Osteoblast (primary cell): ENCODE measurements around the gene SFI1. TPM values are rescaled to one million over a fixed set of nuclear protein-coding genes. Genes with fewer than 3 reads are reported as not detected.
"Not testable (repeated sequence)": the region's sequence is repeated elsewhere in the genome, so short reads cannot be mapped to it uniquely, and the experiment has no call there.

Experiments used
- DNase-seq: peaks from one replicate; pipeline ENCODE4 v3.0.0; 2011; ENCODE audit warnings: low spot score, mixed read lengths; ENCODE audit not compliant: insufficient read length; ENCODE audit errors: missing footprints
- H2AFZ ChIP-seq: 2 replicates; pipeline ENCODE4 v1.6.0; 2011; ENCODE audit warnings: mild to moderate bottlenecking, low read length
- H3K27ac ChIP-seq: 2 replicates; pipeline ENCODE4 v1.5.1; 2011; ENCODE audit warnings: mild to moderate bottlenecking, low read depth, low read length, moderate library complexity
- H3K27me3 ChIP-seq: 2 replicates; pipeline ENCODE4 v1.6.0; 2012; ENCODE audit warnings: mild to moderate bottlenecking, control low read depth, inconsistent platforms, low read length, moderate library complexity; ENCODE audit not compliant: insufficient read depth
- H3K36me3 ChIP-seq: 2 replicates; pipeline ENCODE4 v1.5.1; 2011; ENCODE audit warnings: mild to moderate bottlenecking, low read length, control low read depth, moderate library complexity; ENCODE audit not compliant: insufficient read depth
- H3K4me1 ChIP-seq: 2 replicates; pipeline ENCODE4 v1.5.1; 2011; ENCODE audit warnings: mild to moderate bottlenecking, low read length, control low read depth, moderate library complexity; ENCODE audit not compliant: insufficient read depth
- H3K4me2 ChIP-seq: 2 replicates; pipeline ENCODE4 v1.6.0; 2011; ENCODE audit warnings: mild to moderate bottlenecking, low read length; ENCODE audit not compliant: insufficient read depth
- H3K4me3 ChIP-seq: fragments of 200-600 bp; sonication (generic); 3 replicates; pipeline ENCODE4 v1.5.1; 2012; ENCODE audit warnings: mild to moderate bottlenecking, low read length, inconsistent platforms; ENCODE audit not compliant: insufficient read depth
- H3K79me2 ChIP-seq: 2 replicates; pipeline ENCODE4 v1.6.0; 2012; ENCODE audit warnings: mild to moderate bottlenecking, low read length, control low read depth, inconsistent platforms; ENCODE audit not compliant: insufficient read depth
- H3K9me3 ChIP-seq: 2 replicates; pipeline ENCODE4 v1.5.1; 2011; ENCODE audit warnings: low read depth, low read length, control low read depth
- H4K20me1 ChIP-seq: 2 replicates; pipeline ENCODE4 v1.6.0; 2012; ENCODE audit warnings: mild to moderate bottlenecking, low read length, control low read depth; ENCODE audit not compliant: insufficient read depth
- small RNA-seq: library from RNA; depleted of rRNA; stranded (forward); fragments of <200 nt; gene quantifications from one replicate; pipeline ENCODE3, GENCODE V24; 2012
- total RNA-seq: library from RNA; depleted of rRNA; stranded (reverse); fragments of >200 nt; gene quantifications from 2 replicates; pipeline ENCODE4 v1.2.3, GENCODE V29; 2012
- TF ChIP-seq, protein P1 (sequence below): IDR thresholded peaks from 2 replicates; pipeline ENCODE4 v1.5.1; 2011; ENCODE audit warnings: mild to moderate bottlenecking, low read depth, low read length, moderate library complexity; ENCODE audit errors: extremely low read depth

The SFI1 gene
- total RNA-seq, 1 donor: 16.6 TPM

GRCh38 chr22:31659246-31659645 is 162.9 kb downstream of the SFI1 start:
- peaks cover 11% of the 10 kb centered on the region for H4K20me1 ChIP-seq
- H3K79me2 ChIP-seq: peaks cover 69% of the 10 kb centered on the region
- no peaks in the 10 kb centered on the region for H3K27me3 ChIP-seq
- TF ChIP-seq, protein P1, sequence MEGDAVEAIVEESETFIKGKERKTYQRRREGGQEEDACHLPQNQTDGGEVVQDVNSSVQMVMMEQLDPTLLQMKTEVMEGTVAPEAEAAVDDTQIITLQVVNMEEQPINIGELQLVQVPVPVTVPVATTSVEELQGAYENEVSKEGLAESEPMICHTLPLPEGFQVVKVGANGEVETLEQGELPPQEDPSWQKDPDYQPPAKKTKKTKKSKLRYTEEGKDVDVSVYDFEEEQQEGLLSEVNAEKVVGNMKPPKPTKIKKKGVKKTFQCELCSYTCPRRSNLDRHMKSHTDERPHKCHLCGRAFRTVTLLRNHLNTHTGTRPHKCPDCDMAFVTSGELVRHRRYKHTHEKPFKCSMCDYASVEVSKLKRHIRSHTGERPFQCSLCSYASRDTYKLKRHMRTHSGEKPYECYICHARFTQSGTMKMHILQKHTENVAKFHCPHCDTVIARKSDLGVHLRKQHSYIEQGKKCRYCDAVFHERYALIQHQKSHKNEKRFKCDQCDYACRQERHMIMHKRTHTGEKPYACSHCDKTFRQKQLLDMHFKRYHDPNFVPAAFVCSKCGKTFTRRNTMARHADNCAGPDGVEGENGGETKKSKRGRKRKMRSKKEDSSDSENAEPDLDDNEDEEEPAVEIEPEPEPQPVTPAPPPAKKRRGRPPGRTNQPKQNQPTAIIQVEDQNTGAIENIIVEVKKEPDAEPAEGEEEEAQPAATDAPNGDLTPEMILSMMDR: no peak
- H3K4me3 ChIP-seq: no peak overlapping the region
- H3K27ac ChIP-seq: no peak overlapping the region
- H3K4me2 ChIP-seq: no peak overlapping the region
- H3K9me3 ChIP-seq: no peaks in the 10 kb centered on the region
- no peaks in the 10 kb centered on the region for H3K36me3 ChIP-seq
- peaks cover 11% of the 10 kb centered on the region for H3K4me1 ChIP-seq
- DNase-seq: no peak
- H2AFZ ChIP-seq: no peak overlapping the region

DNA sequence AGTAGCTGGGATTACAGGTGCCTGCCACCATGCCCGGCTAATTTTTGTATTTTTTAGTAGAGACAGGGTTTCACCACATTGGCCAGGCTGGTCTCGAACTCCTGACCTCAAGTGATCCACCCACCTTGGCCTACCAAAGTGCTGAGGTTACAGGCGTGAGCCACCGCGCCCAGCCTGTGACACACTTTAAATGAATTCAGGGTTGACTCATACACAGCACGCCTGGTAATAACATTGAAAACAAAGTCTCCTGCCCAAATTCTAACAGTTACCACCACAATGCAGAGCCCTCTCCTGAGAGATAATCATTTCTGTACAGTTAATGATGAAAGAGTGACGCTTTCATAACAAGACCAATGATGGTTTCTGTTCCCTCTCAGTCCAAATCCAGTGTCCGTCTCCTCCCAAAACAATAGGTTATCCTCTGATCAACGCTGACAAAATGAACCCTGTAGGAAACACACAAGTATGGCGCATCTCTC is 164.6 kb downstream of the SFI1 start:
- H3K27me3 ChIP-seq, H3K9me3 ChIP-seq, H4K20me1 ChIP-seq, H3K36me3 ChIP-seq, DNase-seq: not testable (repeated sequence)
- Histone ChIP-seq H3K79me2 (peaks cover 53% of the 10 kb centered on the region), H3K4me2 (peak overlapping the region; percentile 100), H3K27ac (peak overlapping the region; percentile 96), H3K4me1 (peaks cover 11% of the 10 kb centered on the region), H2AFZ (peak overlapping the region; percentile 66), H3K4me3 (peak overlapping the region; percentile 97)

- Histone ChIP-seq H3K4me2 (peak within 1 kb of the TSS; percentile 100), H3K9me3 (no peaks in the 10 kb centered on the region), H2AFZ (peak within 1 kb of the TSS; percentile 84), H3K27ac (peak within 1 kb of the TSS; percentile 96), H3K4me3 (peak within 1 kb of the TSS; percentile 97), H3K79me2 (peaks cover 43% of the 10 kb centered on the region), H4K20me1 (peaks cover 6% of the 10 kb centered on the region), H3K27me3 (no peaks in the 10 kb centered on the region), H3K4me1 (peaks cover 11% of the 10 kb centered on the region), H3K36me3 (no peaks in the 10 kb centered on the region)
- peak; percentile 96 for DNase-seq
- TF ChIP-seq, protein P1: no peak
Measured at GRCh38 chr22:31661851-31662667, 165.7 kb downstream of the SFI1 start, which contains the start of gene PISD. TSS of gene PISD (minus strand) at chr22:31662215. CDS start at chr22:31662208, 7 bp downstream.

- Histone ChIP-seq H3K36me3 (no peaks in the 10 kb centered on the region), H3K9me3 (no peaks in the 10 kb centered on the region), H3K27me3 (no peaks in the 10 kb centered on the region), H2AFZ (peak overlapping the region; percentile 84), H3K79me2 (peaks cover 41% of the 10 kb centered on the region), H3K4me2 (peak overlapping the region; percentile 100), H3K27ac (peak overlapping the region; percentile 96), H4K20me1 (peaks cover 6% of the 10 kb centered on the region), H3K4me1 (peaks cover 11% of the 10 kb centered on the region), H3K4me3 (peak overlapping the region; percentile 97)
- TF ChIP-seq, protein P1: no peak
- DNase-seq: no peak
Measured at GRCh38 chr22:31662668-31663037, 166.3 kb downstream of the SFI1 start.

Small RNA genes within 50 kb of the gene (small RNA-seq; reads per million reads assigned to genes)
- gene AL096701.2 (not detected), gene RNU6-28P (not detected)

Other genes with a start within 250 kb of the SFI1 start
- gene PIK3IP1, start 204.0 kb upstream of the SFI1 start, total RNA-seq: 31.5 and 40.1 TPM in 2 replicates
- gene PATZ1, start 150.2 kb upstream of the SFI1 start, total RNA-seq: 13.8 and 15.2 TPM in 2 replicates
- 68.0 and 71.0 TPM in 2 replicates for gene DRG1, start 96.9 kb upstream of the SFI1 start, total RNA-seq
- 13.4 and 15.6 TPM in 2 replicates for gene EIF4ENIF1, start 6.7 kb upstream of the SFI1 start, total RNA-seq
- 35.1 and 37.3 TPM in 2 replicates for gene PISD, start 165.7 kb downstream of the SFI1 start, total RNA-seq